Measurements from ENCODE around the gene SLC27A3. TPM values are rescaled to one million over a fixed set of nuclear protein-coding genes. Genes with fewer than 3 reads are reported as not detected.

Gene SLC27A3
- polyA plus RNA-seq, 3 donors, result 84.5 to 123 (median 118) TPM

DNA sequence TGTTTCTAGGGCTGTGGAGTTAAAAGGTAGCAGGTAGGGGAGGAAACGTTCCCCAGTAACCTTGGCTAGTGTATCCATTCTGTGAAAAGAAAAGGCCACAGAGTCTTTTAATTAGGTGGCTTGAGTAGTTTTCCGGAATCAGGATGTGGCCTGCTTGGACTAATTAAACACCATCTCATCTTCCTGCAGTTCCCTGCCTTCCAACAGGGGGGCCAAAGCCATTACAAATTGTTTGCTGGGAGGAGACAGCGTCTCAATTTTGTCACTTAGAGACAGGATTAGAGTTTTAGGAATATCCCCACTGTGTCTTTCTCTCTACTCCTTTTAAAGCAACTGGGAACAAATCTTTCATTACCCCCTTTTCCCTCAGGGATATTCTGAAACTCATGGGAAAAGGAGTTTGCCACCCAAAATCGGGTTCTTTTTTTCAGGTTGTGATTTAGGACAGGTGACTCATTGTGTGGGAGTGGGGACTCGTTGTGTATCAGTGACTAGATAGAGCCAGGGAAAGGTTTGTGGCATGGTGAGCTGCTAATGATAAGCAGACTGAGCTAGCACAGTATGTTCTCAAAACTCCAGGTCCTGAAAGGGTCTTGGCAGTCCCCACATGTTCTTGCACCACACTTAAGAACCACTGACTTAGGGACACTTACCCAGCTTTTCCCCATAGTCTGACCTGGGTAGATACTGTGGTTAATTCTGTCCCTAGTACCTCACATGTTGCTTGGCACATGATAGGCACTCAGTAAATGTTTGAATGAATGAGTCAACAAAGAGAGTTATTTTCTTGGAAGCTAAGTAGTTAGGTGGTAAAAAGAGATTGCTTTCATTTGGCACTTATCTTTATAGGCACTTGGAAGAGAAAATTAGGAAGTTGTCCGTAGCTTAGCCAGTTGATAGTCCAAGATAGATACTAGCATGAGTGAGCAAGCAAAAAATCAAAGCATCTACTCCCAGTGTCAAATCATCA lies 24.9 kb upstream of the SLC27A3 start:
- Histone ChIP-seq H3K9me3 (replicated peaks in 1 of 2; ENCODE audit: control insufficient read depth in 1 of 2, insufficient read depth in 1 of 2, low read length in 2 of 2) (no peaks in the 10 kb centered on the region), H3K79me2 (ENCODE audit: insufficient read depth, low read length) (no peaks in the 10 kb centered on the region), H3K36me3 (replicated peaks in 1 of 2; ENCODE audit: control insufficient read depth in 1 of 2, insufficient read depth in 2 of 2, low read length in 2 of 2) (peaks cover 77 to 96% of the 10 kb centered on the region in 2 donors), H3K27me3 (ENCODE audit: control insufficient read depth in 2 of 2, insufficient read depth in 2 of 2, low read length in 2 of 2) (no peaks in the 10 kb centered on the region), H4K20me1 (ENCODE audit: insufficient read depth, low read length) (no peaks in the 10 kb centered on the region), H3K4me3 (replicated peaks in 1 of 3; ENCODE audit: low read depth in 2 of 3, low read length in 3 of 3) (no peak overlapping the region), H3K27ac (ENCODE audit: low read depth in 1 of 2, low read length in 2 of 2) (no peak overlapping the region), H3K4me1 (ENCODE audit: control insufficient read depth in 1 of 2, insufficient read depth in 2 of 2, low read length in 2 of 2) (peaks cover 6 to 9% of the 10 kb centered on the region in 2 donors), H2AFZ (ENCODE audit: insufficient read depth, low read depth, low read length, poor library complexity, severe bottlenecking) (no peak overlapping the region), H3K9ac (ENCODE audit: insufficient read depth, low read length, poor library complexity, severe bottlenecking) (no peak overlapping the region), H3K4me2 (replicated peaks; ENCODE audit: extremely low read depth, low read length, poor library complexity, severe bottlenecking) (no peak overlapping the region)
- Mint-ChIP-seq H3K4me3 (no peak overlapping the region), H3K27me3 (ENCODE audit: low read depth in 3 of 3) (no peaks in the 10 kb centered on the region), H3K36me3 (peaks cover 78 to 98% of the 10 kb centered on the region in 2 donors), H3K27ac (no peak overlapping the region), H3K9me3 (no peaks in the 10 kb centered on the region), H3K4me1 (peaks cover 14% of the 10 kb centered on the region)
- 93% methylated on average over 2 of the region's 6 CpGs for WGBS (ENCODE audit: insufficient coverage)
- DNase-seq, result no peak
- intact Hi-C loops (cut with micrococcal nuclease), result loop anchor here in 1 of 2 donors (10.0 kb wide), 1 partner anchor 236 kb away; no protein-coding TSS in a partner anchor
- TF ChIP-seq, protein P1, sequence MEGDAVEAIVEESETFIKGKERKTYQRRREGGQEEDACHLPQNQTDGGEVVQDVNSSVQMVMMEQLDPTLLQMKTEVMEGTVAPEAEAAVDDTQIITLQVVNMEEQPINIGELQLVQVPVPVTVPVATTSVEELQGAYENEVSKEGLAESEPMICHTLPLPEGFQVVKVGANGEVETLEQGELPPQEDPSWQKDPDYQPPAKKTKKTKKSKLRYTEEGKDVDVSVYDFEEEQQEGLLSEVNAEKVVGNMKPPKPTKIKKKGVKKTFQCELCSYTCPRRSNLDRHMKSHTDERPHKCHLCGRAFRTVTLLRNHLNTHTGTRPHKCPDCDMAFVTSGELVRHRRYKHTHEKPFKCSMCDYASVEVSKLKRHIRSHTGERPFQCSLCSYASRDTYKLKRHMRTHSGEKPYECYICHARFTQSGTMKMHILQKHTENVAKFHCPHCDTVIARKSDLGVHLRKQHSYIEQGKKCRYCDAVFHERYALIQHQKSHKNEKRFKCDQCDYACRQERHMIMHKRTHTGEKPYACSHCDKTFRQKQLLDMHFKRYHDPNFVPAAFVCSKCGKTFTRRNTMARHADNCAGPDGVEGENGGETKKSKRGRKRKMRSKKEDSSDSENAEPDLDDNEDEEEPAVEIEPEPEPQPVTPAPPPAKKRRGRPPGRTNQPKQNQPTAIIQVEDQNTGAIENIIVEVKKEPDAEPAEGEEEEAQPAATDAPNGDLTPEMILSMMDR (IDR thresholded peaks at IDR 0.05), result no peak

DNA sequence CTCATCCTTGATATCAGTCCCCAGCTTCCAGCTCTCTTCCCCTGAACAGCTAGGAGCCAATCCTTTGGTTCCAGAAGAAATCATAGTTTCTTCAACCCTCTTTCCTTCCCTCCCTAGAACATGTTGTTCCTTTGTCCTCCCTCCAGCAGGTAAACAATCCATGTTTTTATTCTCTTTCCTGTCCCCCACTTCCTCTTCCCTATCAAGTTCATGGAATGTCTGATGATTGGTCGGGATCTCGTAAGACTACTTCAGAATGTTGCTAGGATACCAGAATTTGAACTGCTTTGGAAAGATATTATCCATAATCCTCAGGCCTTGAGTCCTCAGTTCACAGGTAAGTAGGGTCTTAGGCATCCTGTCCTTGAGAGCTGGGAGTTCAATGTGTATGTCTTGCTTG lies 23.1 kb upstream of the SLC27A3 start:
- Histone ChIP-seq H3K4me1 (ENCODE audit: control insufficient read depth in 1 of 2, insufficient read depth in 2 of 2, low read length in 2 of 2) (peaks cover 6 to 9% of the 10 kb centered on the region in 2 donors), H3K79me2 (ENCODE audit: insufficient read depth, low read length) (no peaks in the 10 kb centered on the region), H3K36me3 (replicated peaks in 1 of 2; ENCODE audit: control insufficient read depth in 1 of 2, insufficient read depth in 2 of 2, low read length in 2 of 2) (peaks cover 74 to 95% of the 10 kb centered on the region in 2 donors), H3K27ac (ENCODE audit: low read depth in 1 of 2, low read length in 2 of 2) (no peak overlapping the region), H3K27me3 (ENCODE audit: control insufficient read depth in 2 of 2, insufficient read depth in 2 of 2, low read length in 2 of 2) (no peaks in the 10 kb centered on the region), H2AFZ (ENCODE audit: insufficient read depth, low read depth, low read length, poor library complexity, severe bottlenecking) (no peak overlapping the region), H3K4me2 (replicated peaks; ENCODE audit: extremely low read depth, low read length, poor library complexity, severe bottlenecking) (no peak overlapping the region), H3K9ac (ENCODE audit: insufficient read depth, low read length, poor library complexity, severe bottlenecking) (no peak overlapping the region), H3K9me3 (replicated peaks in 1 of 2; ENCODE audit: control insufficient read depth in 1 of 2, insufficient read depth in 1 of 2, low read length in 2 of 2) (no peaks in the 10 kb centered on the region), H4K20me1 (ENCODE audit: insufficient read depth, low read length) (no peaks in the 10 kb centered on the region), H3K4me3 (replicated peaks in 1 of 3; ENCODE audit: low read depth in 2 of 3, low read length in 3 of 3) (no peak overlapping the region)
- DNase-seq, result no peak
- Mint-ChIP-seq H3K4me3 (no peak overlapping the region), H3K27me3 (ENCODE audit: low read depth in 3 of 3) (no peaks in the 10 kb centered on the region), H3K4me1 (peaks cover 14% of the 10 kb centered on the region), H3K36me3 (peaks cover 74 to 98% of the 10 kb centered on the region in 2 donors), H3K9me3 (no peaks in the 10 kb centered on the region), H3K27ac (peak overlapping the region in 2 of 7 donors; percentile 1 to 3)
- TF ChIP-seq, protein P1 (IDR thresholded peaks at IDR 0.05), result no peak
- no CpG with 5 or more reads among the region's 2 CpGs for WGBS (ENCODE audit: insufficient coverage)
- intact Hi-C loops (cut with micrococcal nuclease), result loop anchor here in 1 of 2 donors (10.0 kb wide), 1 partner anchor 237 kb away; no protein-coding TSS in a partner anchor
